ENCODE measurements around the gene TTYH3.

- TF ChIP-seq CTCF (conservative IDR thresholded peaks at IDR 0.05) = no peak
- TF ChIP-seq EZH2 (IDR thresholded peaks at IDR 0.05; ENCODE audit: low read depth) = no peak
These were observed 1.1 kb downstream of the TTYH3 start for GRCh38 chr7:2632733-2633537.
